ENCODE results near the gene RPUSD1. TPM values are rescaled to one million over a fixed set of nuclear protein-coding genes. Genes with fewer than 3 reads are reported as not detected.

Gene RPUSD1
- total and polyA plus RNA-seq, 2 donors (not counting 1 experiment from before 2014, with no cell fraction given) = 34.7 to 46.1 TPM

DNA sequence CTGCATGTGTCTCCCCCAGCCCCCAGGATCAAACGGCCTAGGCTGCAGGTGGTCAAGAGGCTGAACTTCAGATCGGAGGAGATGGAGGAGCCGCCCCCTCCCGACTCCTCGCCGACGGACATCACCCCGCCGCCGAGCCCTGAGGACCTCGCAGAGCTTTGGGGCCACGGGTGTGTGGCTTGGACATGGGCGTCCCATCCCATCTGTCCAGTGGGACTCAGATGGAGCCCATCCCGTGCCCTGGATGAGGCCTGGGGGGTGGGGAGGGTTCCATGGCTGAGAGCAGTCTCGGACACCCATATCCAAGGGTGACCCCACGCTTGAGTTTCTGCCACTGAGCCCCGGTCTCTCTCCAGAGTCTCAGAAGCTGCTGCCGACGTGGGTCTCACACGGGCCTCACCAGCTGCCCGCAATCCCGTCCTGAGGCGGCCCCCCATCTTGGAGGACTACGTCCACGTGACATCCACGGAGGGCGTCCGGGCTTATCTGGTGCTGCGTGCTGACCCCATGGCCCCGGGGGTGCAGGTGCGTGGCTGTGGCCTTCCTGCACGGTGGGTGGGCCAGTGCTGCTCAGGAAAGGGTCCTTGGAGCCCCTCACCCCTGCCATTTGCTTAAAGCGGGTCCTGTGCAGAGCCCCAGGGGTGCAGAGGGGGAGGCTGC lies 1.1 kb upstream of the RPUSD1 start:
- Mint-ChIP-seq H3K27me3 (no peaks in the 10 kb centered on the region), H3K27ac (no peak overlapping the region), H3K4me3 (peak overlapping the region; percentile 47), H3K4me1 (peaks cover 7% of the 10 kb centered on the region), H3K9me3 (ENCODE audit: insufficient read depth) (no peaks in the 10 kb centered on the region)
- Histone ChIP-seq H3K9me3 (ENCODE audit: control extremely low read depth in 1 of 3, control insufficient read depth in 2 of 3, insufficient read depth in 1 of 3, low read length in 2 of 3) (no peaks in the 10 kb centered on the region), H3K79me2 (ENCODE audit: control insufficient read depth, insufficient read depth, low read length) (peaks cover 11% of the 10 kb centered on the region), H3K27ac (ENCODE audit: low read length in 2 of 2) (peak overlapping the region in 1 of 2 donors; percentile 68), H3K27me3 (replicated peaks in 1 of 4; ENCODE audit: control extremely low read depth in 1 of 4, control insufficient read depth in 3 of 4, insufficient read depth in 4 of 4, low read length in 3 of 4) (no peaks in the 10 kb centered on the region), H3K4me2 (replicated peaks; ENCODE audit: low read depth, low read length, poor library complexity, severe bottlenecking) (peak overlapping the region; percentile 96), H2AFZ (ENCODE audit: insufficient read depth, low read depth, low read length, poor library complexity, severe bottlenecking) (peak overlapping the region; percentile 94), H3K9ac (ENCODE audit: low read length) (peak overlapping the region; percentile 84), H3K4me3 (ENCODE audit: control extremely low read depth in 1 of 5, extremely low read depth in 1 of 5, insufficient read depth in 1 of 5, low read depth in 2 of 5, low read length in 4 of 5) (peak overlapping the region in 4 of 5 experiments; percentile 65 to 86 (median 71)), H3K4me1 (ENCODE audit: control insufficient read depth in 2 of 2, insufficient read depth in 2 of 2, low read length in 2 of 2) (peaks cover 13 to 24% of the 10 kb centered on the region in 2 donors), H3K36me3 (replicated peaks in 1 of 2; ENCODE audit: control extremely low read depth in 1 of 2, control insufficient read depth in 1 of 2, extremely low read depth in 1 of 2, insufficient read depth in 2 of 2, low read length in 1 of 2) (peaks cover 0 to 8% of the 10 kb centered on the region in 2 experiments), H4K20me1 (ENCODE audit: control insufficient read depth, insufficient read depth, low read length, poor library complexity, severe bottlenecking) (peaks cover 31% of the 10 kb centered on the region)
- ChIA-PET CTCF (interaction anchor here (0.9 kb wide), 1 partner anchor 77 kb away, joined by 3 read pairs; no protein-coding TSS in a partner anchor), POLR2A (interaction anchor here (1.1 kb wide), 1 partner anchor 49 kb away, joined by 3 read pairs; the partner anchor contains the start of gene CIAO3)
- 78% methylated on average over 32 of the region's 33 CpGs for WGBS (ENCODE audit: insufficient coverage)
- no peak for ATAC-seq (ENCODE audit: low read depth)
- TF ChIP-seq EZH2 (IDR thresholded peaks at IDR 0.05; ENCODE audit: borderline replicate concordance, insufficient read depth, low read depth, low read length, poor library complexity, severe bottlenecking) = no peak
- TF ChIP-seq, protein P1, sequence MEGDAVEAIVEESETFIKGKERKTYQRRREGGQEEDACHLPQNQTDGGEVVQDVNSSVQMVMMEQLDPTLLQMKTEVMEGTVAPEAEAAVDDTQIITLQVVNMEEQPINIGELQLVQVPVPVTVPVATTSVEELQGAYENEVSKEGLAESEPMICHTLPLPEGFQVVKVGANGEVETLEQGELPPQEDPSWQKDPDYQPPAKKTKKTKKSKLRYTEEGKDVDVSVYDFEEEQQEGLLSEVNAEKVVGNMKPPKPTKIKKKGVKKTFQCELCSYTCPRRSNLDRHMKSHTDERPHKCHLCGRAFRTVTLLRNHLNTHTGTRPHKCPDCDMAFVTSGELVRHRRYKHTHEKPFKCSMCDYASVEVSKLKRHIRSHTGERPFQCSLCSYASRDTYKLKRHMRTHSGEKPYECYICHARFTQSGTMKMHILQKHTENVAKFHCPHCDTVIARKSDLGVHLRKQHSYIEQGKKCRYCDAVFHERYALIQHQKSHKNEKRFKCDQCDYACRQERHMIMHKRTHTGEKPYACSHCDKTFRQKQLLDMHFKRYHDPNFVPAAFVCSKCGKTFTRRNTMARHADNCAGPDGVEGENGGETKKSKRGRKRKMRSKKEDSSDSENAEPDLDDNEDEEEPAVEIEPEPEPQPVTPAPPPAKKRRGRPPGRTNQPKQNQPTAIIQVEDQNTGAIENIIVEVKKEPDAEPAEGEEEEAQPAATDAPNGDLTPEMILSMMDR (IDR thresholded peaks at IDR 0.05) = no peak
- intact Hi-C loops (cut with micrococcal nuclease) = no loop called here
- no peak for DNase-seq
